OCI-LY3 (cell line): ENCODE data around the gene SIRT4.

Source experiments
- EZH2phosphoT487 ChIP-seq: fragments of 200-600 bp; shearing (Covaris generic); IDR thresholded peaks from 2 replicates; pipeline ENCODE4 v1.6.1; 2018; ENCODE audit warnings: antibody characterized with exemption, mixed run types, low read depth
- TF ChIP-seq, protein P1 (sequence below): fragments of 200-600, 300-600 bp; sonication (generic); IDR thresholded peaks from 2 replicates; pipeline ENCODE4 v1.5.1; 2014; ENCODE audit warnings: antibody characterized with exemption, low read length, low read depth

DNA sequence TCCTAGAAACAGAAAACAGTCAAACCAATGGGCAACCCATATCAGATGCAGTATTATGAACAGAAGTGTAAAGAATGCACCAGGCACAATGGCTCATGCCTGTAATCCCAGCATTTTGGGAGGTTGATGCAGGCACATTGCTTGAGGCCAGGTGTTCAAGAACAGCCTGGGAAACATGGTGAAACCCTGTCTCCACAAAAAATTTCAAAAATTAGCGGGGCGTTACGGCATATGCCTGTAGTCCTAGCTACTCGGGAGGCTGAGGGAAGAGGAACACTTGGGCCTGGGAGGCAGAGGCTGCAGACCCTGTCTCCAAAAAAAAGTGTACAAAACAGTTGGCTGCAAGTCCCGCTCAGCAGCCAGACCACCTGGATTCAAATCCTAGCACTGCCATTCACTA is 41.5 kb upstream of the SIRT4 start:
- TF ChIP-seq, protein P1, sequence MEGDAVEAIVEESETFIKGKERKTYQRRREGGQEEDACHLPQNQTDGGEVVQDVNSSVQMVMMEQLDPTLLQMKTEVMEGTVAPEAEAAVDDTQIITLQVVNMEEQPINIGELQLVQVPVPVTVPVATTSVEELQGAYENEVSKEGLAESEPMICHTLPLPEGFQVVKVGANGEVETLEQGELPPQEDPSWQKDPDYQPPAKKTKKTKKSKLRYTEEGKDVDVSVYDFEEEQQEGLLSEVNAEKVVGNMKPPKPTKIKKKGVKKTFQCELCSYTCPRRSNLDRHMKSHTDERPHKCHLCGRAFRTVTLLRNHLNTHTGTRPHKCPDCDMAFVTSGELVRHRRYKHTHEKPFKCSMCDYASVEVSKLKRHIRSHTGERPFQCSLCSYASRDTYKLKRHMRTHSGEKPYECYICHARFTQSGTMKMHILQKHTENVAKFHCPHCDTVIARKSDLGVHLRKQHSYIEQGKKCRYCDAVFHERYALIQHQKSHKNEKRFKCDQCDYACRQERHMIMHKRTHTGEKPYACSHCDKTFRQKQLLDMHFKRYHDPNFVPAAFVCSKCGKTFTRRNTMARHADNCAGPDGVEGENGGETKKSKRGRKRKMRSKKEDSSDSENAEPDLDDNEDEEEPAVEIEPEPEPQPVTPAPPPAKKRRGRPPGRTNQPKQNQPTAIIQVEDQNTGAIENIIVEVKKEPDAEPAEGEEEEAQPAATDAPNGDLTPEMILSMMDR, result no peak
- no peak for TF ChIP-seq EZH2phosphoT487
